Heart left ventricle (tissue), 16 donors: ENCODE data around the gene ZBTB12. TPM values are rescaled to one million over a fixed set of nuclear protein-coding genes. Genes with fewer than 3 reads are reported as not detected.
"Not testable (repeated sequence)": the region's sequence is repeated elsewhere in the genome, so short reads cannot be mapped to it uniquely, and the experiment has no call there.

Experiments
- ATAC-seq, 4 donors: fragments of 200-7000 bp; cut with Tn5 transposase; one replicate each; pipeline ENCODE4 v1.9.1; 2020 to 2022; ENCODE audit warnings: moderate library complexity in 4 of 4, mild to moderate bottlenecking in 3 of 4, moderate number of reproducible peaks in 1 of 4
- DNase-seq, 5 donors: peaks; one replicate each; pipeline ENCODE4 v3.0.0-alpha.2; 2020
- H3K27ac ChIP-seq, 12 donors: fragments of 200-600 bp; sonication (generic) in 4 of 12; one replicate each; pipeline versions ENCODE4 v1.5.0 to v1.8.0; 2016 to 2022; ENCODE audit warnings: mild to moderate bottlenecking in 2 of 12
- H3K27me3 ChIP-seq, 9 donors: fragments of 200-600 bp; sonication (generic) in 2 of 9; one replicate each; pipeline versions ENCODE4 v1.5.1 to v1.8.0; 2016 to 2022; ENCODE audit warnings: mild to moderate bottlenecking in 3 of 9
- H3K36me3 ChIP-seq, 9 donors: fragments of 200-600 bp; sonication (generic) in 2 of 9; one replicate each; pipeline versions ENCODE4 v1.5.0 to v1.8.0; 2018 to 2022; ENCODE audit warnings: mild to moderate bottlenecking in 2 of 9
- H3K4me1 ChIP-seq, 12 donors: fragments of 200-600 bp; sonication (generic) in 4 of 12; one replicate each; pipeline versions ENCODE4 v1.5.0 to v1.8.0; 2016 to 2022; ENCODE audit warnings: mild to moderate bottlenecking in 3 of 12
- H3K4me3 ChIP-seq, 12 donors: fragments of 200-600 bp; sonication (generic) in 4 of 12; one replicate each; pipeline versions ENCODE4 v1.5.0 to v1.8.0; 2017 to 2022; ENCODE audit warnings: mild to moderate bottlenecking in 9 of 12, moderate library complexity in 4 of 12
- H3K9me3 ChIP-seq, 12 donors: fragments of 200-600 bp; sonication (generic) in 4 of 12; one replicate each; pipeline versions ENCODE4 v1.5.0 to v1.8.0; 2016 to 2022; ENCODE audit warnings: mild to moderate bottlenecking in 1 of 12
- CTCF ChIP-seq, 12 donors: fragments of 200-600 bp; sonication (generic) in 4 of 12; IDR thresholded peaks; one replicate each; pipeline versions ENCODE4 v1.5.0 to v1.8.0; 2018 to 2022; ENCODE audit warnings: antibody characterized with exemption in 12 of 12, mild to moderate bottlenecking in 5 of 12
- POLR2A ChIP-seq, 2 donors: fragments of 450-650 bp; IDR thresholded peaks; one replicate each; pipeline ENCODE4 v1.6.1; 2017; ENCODE audit warnings: antibody characterized with exemption in 2 of 2, mild to moderate bottlenecking in 2 of 2, moderate library complexity in 2 of 2
- WGBS, 4 donors: extraction: QIAGEN DNeasy Blood & Tissue Kit in 2 of 4; methylation state at CpG; one replicate each; pipeline versions ENCODE4 v1.1.5 to v1.1.7; 2013 to 2018; 5-methylcytosine and 5-hydroxymethylcytosine counted together
- intact Hi-C, 10 donors: fragments of 100-400 bp; cut with DNase I; formaldehyde crosslinking; loops; one replicate each; pipeline versions ENCODE4 v1.11.1 to v1.14.2; 2022
- polyA plus RNA-seq, 2 donors: library from polyadenylated mRNA; stranded (reverse); fragments of 200-250 nt; gene quantifications; one replicate each; pipeline ENCODE4 v1.2.3, GENCODE V29; 2013
- total RNA-seq, 9 donors: library from RNA; depleted of rRNA in 2 of 9; stranded (reverse); fragments of >200 nt in 2 of 9; fragmentation: NEBNext Ultra II Directional in 3 of 9; extraction: Animal tissue kit (Norgen Biotek cat#: 25700) in 3 of 9; gene quantifications; one replicate each; pipeline versions ENCODE4 v1.1.0 to v1.2.4, GENCODE V29; 2016 to 2023
- donor health status: ischemic (EF 13 %, LVEDD 7.1; RV severe dilation, severe dysfunction).
- donor health status: healthy with polysubstance abuse.
- donor health status: DM: no; HTN: yes; CAD: no.
- donor health status: DM: no; HTN: no; CAD: no.
- donor health status: ischemic (EF 25% LVEDD 6.9; RV normal size, moderate dysfunction).
- donor health status: ischemic (EF 25% LVEDD 5.7; RV mildly dilated, moderate dysfunction).
- donor health status: healthy.
- donor health status: DM: yes; HTN: yes; CAD: no.
- donor health status: ischemic (EF 35%, LVEDD 5.7; RV mildly dilated, moderate dysfunction).
- donor health status: nonischemic (EF 11% LVEDD 7.7; RV severe dilation, severe dysfunction).
- donor health status: DM: yes; HTN: yes; CAD: no.
- donor health status: PGD.
- donor health status: ischemic (EF 29% LVEDD 5.4; RV normal size, mild dysfunction).
- donor health status: nonischemic (EF 23%, LVEDD 6.1; RV moderate dilation, normal function).

The ZBTB12 gene
- total and polyA plus RNA-seq, 11 donors = 0.99 to 4.3 (median 2.3) TPM

- ATAC-seq = no peak
- 82 to 84% (median 84%) methylated on average over 20 to 21 of the region's 21 CpGs for WGBS, 4 donors
- Histone ChIP-seq H3K9me3 (no peaks in the 10 kb centered on the region), H3K27ac (no peak overlapping the region), H3K36me3 (peaks cover 0 to 9% (median 4%) of the 10 kb centered on the region in 9 donors), H3K27me3 (no peaks in the 10 kb centered on the region), H3K4me3 (no peak overlapping the region), H3K4me1 (peaks cover 0 to 24% (median 16%) of the 10 kb centered on the region in 12 donors)
- intact Hi-C loops = loop anchor here in 1 of 10 donors (10.0 kb wide), 1 partner anchor 181 kb away; the partner anchor contains the start of gene LY6G5C
- TF ChIP-seq POLR2A (IDR thresholded peaks at IDR 0.05) (no peak), CTCF (IDR thresholded peaks at IDR 0.05) (no peak)
- DNase-seq = no peak
Observed at GRCh38 chr6:31865205-31866118, 36.4 kb downstream of the ZBTB12 start.

GRCh38 chr6:31864818-31865204 lies 37.1 kb downstream of the ZBTB12 start:
- intact Hi-C loops = loop anchor here in 1 of 10 donors (10.0 kb wide), 1 partner anchor 180 kb away; the partner anchor contains the start of gene LY6G5C
- no peak for DNase-seq
- H3K9me3 ChIP-seq = no peaks in the 10 kb centered on the region
- no peak overlapping the region for H3K27ac ChIP-seq
- peaks cover 0 to 24% (median 16%) of the 10 kb centered on the region in 12 donors for H3K4me1 ChIP-seq
- peaks cover 0 to 16% (median 10%) of the 10 kb centered on the region in 9 donors for H3K36me3 ChIP-seq
- H3K4me3 ChIP-seq = no peak overlapping the region
- no peak for TF ChIP-seq CTCF (IDR thresholded peaks at IDR 0.05)
- TF ChIP-seq POLR2A (IDR thresholded peaks at IDR 0.05) = no peak
- WGBS, 4 donors = 86 to 91% (median 88%) methylated on average over 8 of the region's 8 CpGs
- ATAC-seq = no peak
- H3K27me3 ChIP-seq = no peaks in the 10 kb centered on the region

GRCh38 chr6:31864123-31864562 lies 37.7 kb downstream of the ZBTB12 start:
- peak in 1 of 12 donors; percentile 1 for TF ChIP-seq CTCF (IDR thresholded peaks at IDR 0.05)
- intact Hi-C loops = loop anchor here in 1 of 10 donors (10.0 kb wide), 1 partner anchor 179 kb away; the partner anchor contains the start of gene LY6G5C
- H3K27me3 ChIP-seq, ATAC-seq, H3K9me3 ChIP-seq, DNase-seq: not testable (repeated sequence)
- Histone ChIP-seq H3K27ac (peak overlapping the region in 11 of 12 donors; percentile 38 to 90 (median 64)), H3K4me1 (peaks cover 0 to 24% (median 16%) of the 10 kb centered on the region in 12 donors), H3K4me3 (peak overlapping the region; percentile 13 to 91 (median 68)), H3K36me3 (peaks cover 0 to 22% (median 16%) of the 10 kb centered on the region in 9 donors)
- 15 to 18% (median 15%) methylated on average over 15 to 16 of the region's 16 CpGs for WGBS, 4 donors
